Spleen (tissue), 11 donors: ENCODE results near the gene SCART1. TPM values are rescaled to one million over a fixed set of nuclear protein-coding genes. Genes with fewer than 3 reads are reported as not detected.
"Not testable (repeated sequence)": the region's sequence is repeated elsewhere in the genome, so short reads cannot be mapped to it uniquely, and the experiment has no call there.

Source experiments
- DNase-seq: peaks from one replicate; pipeline ENCODE4 v3.0.0-alpha.2; 2020
- H3K27ac ChIP-seq, 8 donors: fragments of 200-600 bp; sonication (generic) in 7 of 8; 1 replicate in 4 of 8; 2 replicates in 4 of 8; pipeline versions ENCODE4 v1.5.0 to v1.8.0; 2016 to 2021; ENCODE audit warnings: inconsistent platforms in 4 of 8, mild to moderate bottlenecking in 4 of 8, moderate library complexity in 1 of 8
- H3K27me3 ChIP-seq, 7 donors: fragments of 200-600 bp; sonication (generic) in 6 of 7; replicated peaks in 1 of 7; 1 replicate in 4 of 7; 2 replicates in 3 of 7; pipeline versions ENCODE4 v1.5.0 to v1.8.0; 2016 to 2021; ENCODE audit warnings: inconsistent platforms in 3 of 7, mild to moderate bottlenecking in 1 of 7
- H3K36me3 ChIP-seq, 6 donors: fragments of 200-600 bp; sonication (generic) in 5 of 6; 1 replicate in 4 of 6; 2 replicates in 2 of 6; pipeline versions ENCODE4 v1.5.0 to v1.8.0; 2016 to 2021; ENCODE audit warnings: inconsistent platforms in 2 of 6
- H3K4me1 ChIP-seq, 6 donors: fragments of 200-600 bp; sonication (generic) in 5 of 6; 1 replicate in 3 of 6; 2 replicates in 3 of 6; pipeline versions ENCODE4 v1.5.0 to v1.8.0; 2016 to 2021; ENCODE audit warnings: inconsistent platforms in 3 of 6
- H3K4me3 ChIP-seq, 8 donors: fragments of 200-600 bp; sonication (generic) in 7 of 8; 1 replicate in 4 of 8; 2 replicates in 4 of 8; pipeline versions ENCODE4 v1.5.0 to v1.8.0; 2016 to 2021; ENCODE audit warnings: inconsistent platforms in 4 of 8, mild to moderate bottlenecking in 4 of 8, moderate library complexity in 2 of 8
- H3K9me3 ChIP-seq, 8 donors: fragments of 200-600 bp; sonication (generic) in 7 of 8; 1 replicate in 4 of 8; 2 replicates in 4 of 8; pipeline versions ENCODE4 v1.5.0 to v1.8.0; 2016 to 2021; ENCODE audit warnings: inconsistent platforms in 4 of 8
- POLR2A ChIP-seq, 3 donors: fragments of 450-650 bp; IDR thresholded peaks; one replicate each; pipeline ENCODE4 v1.5.1; 2017; ENCODE audit warnings: antibody characterized with exemption in 3 of 3, mild to moderate bottlenecking in 1 of 3
- POLR2AphosphoS5 ChIP-seq, 3 donors: sonication (generic); formaldehyde crosslinking; IDR thresholded peaks; one replicate each; pipeline ENCODE4 v1.5.1; 2017; ENCODE audit warnings: antibody characterized with exemption in 3 of 3
- WGBS, 5 donors: extraction: QIAGEN DNeasy Blood & Tissue Kit in 3 of 5; methylation state at CpG; one replicate each; pipeline versions ENCODE4 v1.1.5 to v1.1.7; 2013 to 2018; 5-methylcytosine and 5-hydroxymethylcytosine counted together
- intact Hi-C: fragments of 100-400 bp; cut with DNase I; formaldehyde crosslinking; loops from one replicate; pipeline ENCODE4 v1.15.0; 2023; ENCODE audit warnings: low total_unique reads
- polyA plus RNA-seq, 3 donors: library from polyadenylated mRNA; stranded (reverse); fragments of 200-250 nt; gene quantifications; one replicate each; pipeline ENCODE4 v1.2.1, GENCODE V29; 2013
- total RNA-seq, 7 donors: library from RNA; depleted of rRNA in 3 of 7; stranded (reverse); fragments of >200 nt in 3 of 7; fragmentation: NEBNext Ultra II Directional in 4 of 7; extraction: Animal tissue kit (Norgen Biotek cat#: 25700) in 4 of 7; gene quantifications; one replicate each; pipeline versions ENCODE4 v1.1.0 to v1.2.1, GENCODE V29; 2016 to 2021
- TF ChIP-seq, protein P1 (sequence below), 11 experiments: fragments of 200-600 bp in 7 of 11; fragments of 450-650 bp in 4 of 11; sonication (generic) in 4 of 11; IDR thresholded peaks in 8 of 11; conservative IDR thresholded peaks in 3 of 11; 1 replicate in 7 of 11; 2 replicates in 4 of 11; pipeline versions ENCODE4 v1.4.0 to v1.8.0; 2016 to 2021; ENCODE audit warnings: antibody characterized with exemption in 11 of 11, inconsistent platforms in 4 of 11, mild to moderate bottlenecking in 1 of 11
- donor health status: healthy with polysubstance abuse.
- donor health status: DM: no; HTN: no; CAD: no; lungs with moderate emphysema.
- donor health status: DM: no; HTN: no; CAD: no.
- donor health status: Bipolar disorder and iron deficiency.
- donor health status: healthy.
- donor health status: DM: no; HTN: no; CAD: no.
- donor health status: DM: yes; HTN: yes; CAD: no.

Gene SCART1
- total and polyA plus RNA-seq, 10 donors = 0.36 to 9.7 (median 4.9) TPM

DNA sequence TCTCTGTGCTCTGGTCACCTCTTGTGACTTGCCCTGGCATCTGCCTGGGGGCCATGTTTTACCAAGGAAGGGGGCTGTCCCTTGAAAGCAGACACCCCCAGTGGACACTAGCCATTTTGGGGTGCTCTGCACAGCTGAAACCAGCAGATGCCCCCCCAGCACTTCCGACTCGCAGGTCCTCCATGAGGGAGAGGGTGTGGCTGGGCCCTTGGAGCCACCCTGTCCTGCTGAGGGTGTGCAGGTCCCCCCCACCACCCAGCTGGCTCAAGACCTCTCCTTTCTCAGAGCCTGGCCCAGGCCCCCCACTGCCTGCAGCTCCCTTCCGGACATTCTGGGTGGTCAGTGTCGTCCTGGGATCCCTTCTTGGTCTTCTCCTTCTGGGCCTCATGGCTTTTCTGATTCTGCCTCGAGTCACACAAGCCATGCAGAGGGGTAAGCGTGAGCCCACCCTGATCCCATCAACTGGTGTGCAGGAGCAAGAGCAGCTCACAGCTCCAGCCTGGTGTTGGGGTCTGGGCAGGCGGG is 12.3 kb downstream of the SCART1 start:
- DNase-seq = no peak
- Histone ChIP-seq H3K27ac (no peak overlapping the region), H3K4me3 (no peak overlapping the region), H3K4me1 (no peaks in the 10 kb centered on the region), H3K9me3 (peaks cover 0 to 5% (median 0%) of the 10 kb centered on the region in 8 donors), H3K27me3 (peaks cover 0 to 6% (median 0%) of the 10 kb centered on the region in 7 donors), H3K36me3 (peaks cover 0 to 19% (median 3%) of the 10 kb centered on the region in 6 donors)
- TF ChIP-seq POLR2A (IDR thresholded peaks at IDR 0.05) (no peak), POLR2AphosphoS5 (IDR thresholded peaks at IDR 0.05) (no peak)
- TF ChIP-seq, protein P1, sequence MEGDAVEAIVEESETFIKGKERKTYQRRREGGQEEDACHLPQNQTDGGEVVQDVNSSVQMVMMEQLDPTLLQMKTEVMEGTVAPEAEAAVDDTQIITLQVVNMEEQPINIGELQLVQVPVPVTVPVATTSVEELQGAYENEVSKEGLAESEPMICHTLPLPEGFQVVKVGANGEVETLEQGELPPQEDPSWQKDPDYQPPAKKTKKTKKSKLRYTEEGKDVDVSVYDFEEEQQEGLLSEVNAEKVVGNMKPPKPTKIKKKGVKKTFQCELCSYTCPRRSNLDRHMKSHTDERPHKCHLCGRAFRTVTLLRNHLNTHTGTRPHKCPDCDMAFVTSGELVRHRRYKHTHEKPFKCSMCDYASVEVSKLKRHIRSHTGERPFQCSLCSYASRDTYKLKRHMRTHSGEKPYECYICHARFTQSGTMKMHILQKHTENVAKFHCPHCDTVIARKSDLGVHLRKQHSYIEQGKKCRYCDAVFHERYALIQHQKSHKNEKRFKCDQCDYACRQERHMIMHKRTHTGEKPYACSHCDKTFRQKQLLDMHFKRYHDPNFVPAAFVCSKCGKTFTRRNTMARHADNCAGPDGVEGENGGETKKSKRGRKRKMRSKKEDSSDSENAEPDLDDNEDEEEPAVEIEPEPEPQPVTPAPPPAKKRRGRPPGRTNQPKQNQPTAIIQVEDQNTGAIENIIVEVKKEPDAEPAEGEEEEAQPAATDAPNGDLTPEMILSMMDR (IDR thresholded peaks at IDR 0.05 in 8 of 11, conservative IDR thresholded peaks at IDR 0.05 in 3 of 11) = no peak
- 84 to 95% (median 91%) methylated on average over 5 to 7 of the region's 7 CpGs for WGBS, 5 donors
- intact Hi-C loops = no loop called here

DNA sequence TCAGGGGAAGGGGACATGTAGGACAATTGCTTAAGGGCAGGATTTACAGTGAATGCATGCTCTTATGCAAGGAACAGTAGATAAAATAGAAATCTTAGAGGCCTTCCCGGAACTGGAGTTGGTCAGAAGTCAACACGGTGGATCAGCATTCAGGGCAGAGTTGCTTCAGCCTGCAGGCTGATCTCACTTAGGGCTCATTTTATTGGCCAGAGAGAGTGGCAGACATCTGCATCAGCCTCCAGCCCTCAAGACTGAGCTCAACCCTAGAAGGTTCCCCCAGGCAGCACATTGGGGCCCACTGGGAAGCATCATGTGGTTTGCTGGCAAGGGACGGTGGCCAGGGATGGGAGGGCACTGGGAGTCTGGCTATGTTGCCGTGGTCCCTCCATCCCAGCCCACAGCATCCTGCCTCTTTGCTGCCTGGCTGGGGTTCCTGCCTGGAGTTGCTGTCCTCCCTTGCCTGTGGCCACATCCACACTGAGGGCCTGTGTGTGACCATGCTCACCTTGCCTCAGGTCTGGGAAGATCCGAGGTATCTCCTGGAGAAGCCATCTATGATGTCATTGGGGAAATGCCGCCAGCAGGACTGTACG is 13.0 kb downstream of the SCART1 start:
- H3K36me3 ChIP-seq = peaks cover 0 to 19% (median 3%) of the 10 kb centered on the region in 6 donors
- DNase-seq = no peak
- H3K9me3 ChIP-seq = peaks cover 0 to 5% (median 0%) of the 10 kb centered on the region in 8 donors
- H3K4me1 ChIP-seq = no peaks in the 10 kb centered on the region
- intact Hi-C loops = no loop called here
- TF ChIP-seq, protein P1 (IDR thresholded peaks at IDR 0.05 in 8 of 11, conservative IDR thresholded peaks at IDR 0.05 in 3 of 11) = no peak
- TF ChIP-seq POLR2AphosphoS5 (IDR thresholded peaks at IDR 0.05) = no peak
- no peak for TF ChIP-seq POLR2A (IDR thresholded peaks at IDR 0.05)
- WGBS, 5 donors = 83 to 96% (median 91%) methylated on average over 7 of the region's 7 CpGs
- no peak overlapping the region for H3K4me3 ChIP-seq
- no peak overlapping the region for H3K27ac ChIP-seq
- H3K27me3 ChIP-seq = peaks cover 0 to 6% (median 0%) of the 10 kb centered on the region in 7 donors

DNA sequence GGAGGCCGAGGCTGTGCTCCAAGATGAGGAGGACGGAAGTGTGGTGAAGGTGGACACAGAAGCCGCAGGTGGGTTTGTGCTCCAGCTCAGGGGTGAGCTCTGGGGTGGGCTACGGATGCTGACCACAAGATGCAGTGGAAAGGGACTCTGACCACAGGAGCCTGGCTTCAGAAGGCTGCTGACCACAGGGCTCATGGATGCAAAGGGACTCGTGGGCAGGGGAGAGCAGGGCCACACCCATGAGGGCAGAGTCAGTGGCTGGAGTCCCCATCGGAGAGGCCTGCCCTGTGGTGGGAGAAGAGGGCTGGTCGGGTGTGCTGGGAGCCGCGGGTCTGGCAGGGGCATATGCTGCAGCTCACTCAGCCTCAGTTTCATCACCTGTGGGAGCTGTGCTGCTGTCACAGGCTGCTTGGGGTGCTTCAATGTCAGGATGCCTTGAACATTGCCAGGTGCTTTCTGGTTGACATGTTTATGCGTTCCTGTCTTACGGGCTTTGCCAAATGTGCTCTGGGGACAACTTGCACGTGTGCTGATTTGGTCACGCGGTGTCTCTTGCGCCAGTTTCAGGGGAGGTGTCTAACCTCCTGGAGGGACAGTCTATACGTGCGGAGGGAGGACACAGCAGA is 13.7 kb downstream of the SCART1 start:
- intact Hi-C loops = no loop called here
- TF ChIP-seq POLR2A (IDR thresholded peaks at IDR 0.05) (no peak), POLR2AphosphoS5 (IDR thresholded peaks at IDR 0.05) (no peak)
- TF ChIP-seq, protein P1 (IDR thresholded peaks at IDR 0.05 in 8 of 11, conservative IDR thresholded peaks at IDR 0.05 in 3 of 11) = no peak
- Histone ChIP-seq H3K9me3 (peaks cover 0 to 5% (median 0%) of the 10 kb centered on the region in 8 donors), H3K4me3 (no peak overlapping the region), H3K27me3 (peaks cover 0 to 6% (median 0%) of the 10 kb centered on the region in 7 donors), H3K36me3 (peaks cover 0 to 19% (median 3%) of the 10 kb centered on the region in 6 donors), H3K27ac (no peak overlapping the region), H3K4me1 (no peaks in the 10 kb centered on the region)
- 87 to 93% (median 91%) methylated on average over 15 to 17 of the region's 17 CpGs for WGBS, 5 donors
- DNase-seq = no peak

DNA sequence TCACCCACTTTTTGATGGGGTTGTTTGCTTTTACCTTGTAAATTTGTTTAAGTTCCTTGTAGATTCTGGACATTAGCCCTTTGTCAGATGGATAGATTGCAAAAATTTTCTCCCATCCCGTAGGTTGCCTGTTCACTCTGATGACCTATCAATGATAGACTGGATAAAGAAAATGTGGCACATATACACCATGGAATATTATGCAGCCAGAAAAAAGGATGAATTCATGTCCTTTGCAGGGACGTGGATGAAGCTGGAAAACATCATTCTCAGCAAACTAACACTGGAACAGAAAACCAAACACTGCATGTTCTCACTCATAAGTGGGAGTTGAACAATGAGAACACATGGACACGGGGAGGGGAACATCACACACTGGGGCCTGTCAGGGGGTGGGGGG is 15.5 kb downstream of the SCART1 start:
- H3K36me3 ChIP-seq = peaks cover 0 to 19% (median 3%) of the 10 kb centered on the region in 6 donors
- H3K9me3 ChIP-seq, H3K4me3 ChIP-seq, H3K27me3 ChIP-seq, DNase-seq, H3K4me1 ChIP-seq, H3K27ac ChIP-seq, intact Hi-C loops: not testable (repeated sequence)
- 78 to 91% (median 82%) methylated on average over 3 of the region's 3 CpGs for WGBS, 5 donors
